HG03342 (cell line): ENCODE data around the gene FOXL3.

Source experiments
- ATAC-seq: cut with Tn5 transposase; IDR thresholded peaks from one replicate; pipeline ENCODE4 v1.9.1; 2021; ENCODE audit warnings: mild to moderate bottlenecking, moderate library complexity; ENCODE audit not compliant: unreplicated experiment

Gene FOXL3

DNA sequence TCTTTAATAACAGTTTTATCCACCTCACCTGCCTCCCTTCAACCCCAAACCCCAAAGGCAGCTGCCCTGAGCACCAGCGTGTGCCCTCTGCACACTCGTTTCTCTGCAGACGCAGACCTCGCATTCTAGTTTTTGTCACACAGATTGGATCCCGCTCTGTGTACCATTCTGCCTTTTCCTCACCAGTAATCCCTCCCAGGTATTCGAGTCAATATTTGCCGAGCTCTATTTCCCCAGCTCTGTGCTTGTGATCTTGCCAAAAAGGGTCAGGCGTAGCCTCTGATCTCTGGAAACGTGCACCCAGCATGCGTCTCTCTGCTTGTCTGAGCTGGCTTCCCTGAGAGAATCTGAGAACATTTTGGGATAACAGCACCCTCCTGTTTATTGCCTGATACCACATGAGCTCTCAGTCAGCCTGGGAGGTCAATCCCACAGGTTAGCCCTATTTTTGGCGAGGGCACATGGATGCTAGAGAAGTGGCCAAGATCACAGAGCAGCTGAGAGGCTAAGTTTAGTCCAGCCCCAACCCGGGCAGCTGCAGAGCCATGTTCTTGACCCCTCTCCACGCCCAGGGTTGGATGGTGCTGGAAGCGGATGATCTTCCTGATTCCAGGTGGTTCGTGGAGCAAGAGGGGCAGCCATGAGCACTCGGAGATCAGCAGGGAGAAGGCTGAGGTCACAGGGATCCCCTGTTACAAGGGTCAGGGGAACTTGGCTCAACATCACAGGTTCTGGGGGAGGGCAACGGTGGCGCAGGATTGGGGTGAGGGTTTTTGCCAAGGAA lies 29.1 kb downstream of the FOXL3 start:
- no peak for ATAC-seq

DNA sequence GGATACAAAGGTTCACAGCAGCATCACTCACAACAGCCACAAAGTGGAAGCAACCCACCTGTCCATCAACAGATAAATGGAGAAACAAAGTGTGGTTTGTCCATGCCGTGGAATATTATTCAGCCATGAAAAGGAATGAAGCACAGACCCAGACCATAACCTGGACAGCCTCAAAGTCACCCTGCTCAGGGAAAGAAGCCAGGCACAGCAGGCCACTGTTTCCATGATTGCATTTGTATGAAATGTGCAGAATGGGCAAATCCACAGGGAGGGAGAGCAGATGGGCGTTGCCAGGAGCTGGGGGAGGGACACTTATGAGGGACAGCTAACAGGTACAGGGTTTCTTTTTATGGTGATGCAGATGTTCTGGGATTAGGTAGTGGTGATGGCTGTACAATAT lies 30.3 kb downstream of the FOXL3 start:
- ATAC-seq = no peak

DNA sequence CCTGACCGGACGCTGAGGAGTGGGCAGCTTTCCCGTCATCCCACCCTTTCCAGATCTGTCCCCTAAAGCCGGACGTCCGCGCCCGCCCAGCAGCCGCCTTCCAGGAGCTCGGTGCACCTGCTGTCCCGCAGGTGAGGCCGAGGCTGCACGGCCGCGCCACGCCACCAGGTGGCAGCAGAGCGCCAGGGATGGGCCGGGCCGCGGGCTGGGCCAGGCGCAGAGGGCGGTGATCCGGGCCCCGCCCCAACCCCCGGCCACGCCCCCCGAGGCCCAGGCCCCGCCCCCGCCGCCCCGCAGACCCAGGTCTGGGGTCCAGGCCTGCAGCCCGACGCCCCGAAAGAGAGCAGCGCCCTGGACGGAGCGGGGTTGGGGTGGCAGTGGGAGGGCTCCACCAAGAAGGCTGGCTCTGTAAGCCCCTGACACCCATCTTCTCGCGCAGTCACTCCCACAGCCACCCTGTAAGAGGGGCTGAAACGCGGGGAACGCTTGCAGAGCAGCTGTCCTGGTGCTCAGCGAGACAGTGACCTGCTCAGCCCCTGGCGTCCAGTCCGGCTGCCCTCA lies 32.2 kb downstream of the FOXL3 start:
- ATAC-seq = no peak

DNA sequence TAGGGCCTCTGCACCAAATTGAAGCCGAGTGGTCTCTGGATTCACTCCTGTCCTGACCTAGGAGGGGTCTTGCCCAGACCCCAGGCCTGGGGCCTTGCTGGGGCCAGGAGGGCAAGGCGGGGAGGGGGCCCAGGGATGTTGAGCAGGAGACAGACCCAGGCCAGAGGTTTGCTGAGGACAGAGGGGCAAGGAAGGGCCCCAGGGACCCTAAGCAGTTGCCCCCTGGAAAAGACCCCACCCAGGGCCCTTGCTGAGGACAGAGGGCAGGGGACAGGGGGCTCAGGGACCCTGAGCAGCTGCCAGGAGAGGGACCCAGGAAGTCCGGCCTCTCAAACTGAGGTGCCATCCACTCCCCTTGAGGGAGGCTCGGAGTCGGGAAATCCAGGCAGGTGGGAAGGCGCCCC lies 32.7 kb downstream of the FOXL3 start:
- ATAC-seq = no peak

DNA sequence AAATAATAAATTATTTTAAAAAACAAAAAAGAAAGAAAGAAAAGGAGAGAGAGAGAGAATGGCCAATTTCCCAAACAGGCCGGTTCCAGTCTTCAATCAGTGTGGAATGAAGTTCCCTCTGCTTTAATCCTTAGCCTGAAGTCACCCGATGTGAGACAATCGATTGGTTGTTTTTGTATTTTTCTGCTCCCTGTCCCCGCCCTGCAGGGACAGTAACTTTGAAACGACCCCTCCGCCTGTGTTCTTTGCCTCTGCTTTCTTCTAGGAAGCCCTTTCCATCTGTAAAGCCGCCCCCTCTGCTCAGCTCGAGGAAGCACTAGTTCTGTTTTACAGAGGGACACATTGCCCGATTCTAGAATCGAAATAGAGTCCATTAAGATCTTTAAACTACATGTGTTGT lies 33.4 kb downstream of the FOXL3 start:
- ATAC-seq = no peak

DNA sequence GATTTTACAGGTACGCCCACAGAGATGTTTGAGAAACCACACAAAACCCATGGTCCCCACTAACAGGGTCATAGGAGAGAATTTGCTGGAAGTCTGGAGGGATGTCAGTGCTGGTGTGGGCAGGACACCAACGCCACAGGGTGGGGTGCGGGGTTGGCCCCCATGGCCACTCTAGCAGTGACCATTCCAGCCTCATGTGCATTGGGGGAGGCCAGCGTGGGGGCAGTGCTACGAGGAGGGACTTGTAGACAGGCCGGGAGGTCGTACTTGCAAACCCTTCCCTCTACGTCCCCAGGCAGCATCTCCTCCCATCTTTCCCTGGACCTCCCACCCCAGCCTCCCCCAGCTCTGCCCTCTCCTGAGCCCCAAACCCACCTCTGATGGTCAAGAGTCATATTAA lies 34.0 kb downstream of the FOXL3 start:
- ATAC-seq = no peak

DNA sequence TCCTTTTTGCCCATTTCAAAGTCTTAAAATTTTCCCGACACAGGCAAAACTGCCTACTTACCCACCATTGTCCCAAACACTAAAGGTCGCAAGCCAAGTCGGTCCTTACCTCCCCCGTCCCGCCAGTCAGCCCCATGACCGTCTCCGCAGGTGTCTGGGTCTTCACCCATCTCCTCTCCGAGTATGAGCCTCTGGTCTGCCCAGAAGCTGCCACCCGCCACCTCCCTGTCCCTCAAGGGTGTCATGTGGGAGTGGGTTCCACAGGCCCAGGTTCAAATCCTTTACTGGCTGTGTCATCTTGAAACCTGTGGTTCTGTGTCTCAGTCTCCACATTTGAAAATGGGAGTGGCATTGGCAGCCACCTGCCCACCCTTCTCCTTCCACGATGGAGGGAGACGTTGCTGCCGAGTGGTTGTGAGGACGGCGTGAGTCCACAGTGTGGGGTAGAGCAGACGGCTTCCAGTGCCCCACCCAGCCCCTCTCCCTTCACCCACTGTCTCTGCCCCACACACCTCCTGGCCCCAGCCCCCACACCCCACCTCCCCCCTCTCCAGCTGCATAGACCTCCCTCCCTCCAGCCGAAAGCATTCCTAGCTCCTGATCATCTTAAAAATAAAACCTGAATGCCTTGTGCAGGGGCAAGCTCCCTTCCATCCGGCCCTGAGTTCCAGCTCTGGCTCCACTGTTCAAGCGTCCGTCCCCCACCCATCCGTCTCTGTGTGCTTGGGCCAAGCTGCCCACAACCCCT lies 35.3 kb downstream of the FOXL3 start:
- ATAC-seq = no peak

DNA sequence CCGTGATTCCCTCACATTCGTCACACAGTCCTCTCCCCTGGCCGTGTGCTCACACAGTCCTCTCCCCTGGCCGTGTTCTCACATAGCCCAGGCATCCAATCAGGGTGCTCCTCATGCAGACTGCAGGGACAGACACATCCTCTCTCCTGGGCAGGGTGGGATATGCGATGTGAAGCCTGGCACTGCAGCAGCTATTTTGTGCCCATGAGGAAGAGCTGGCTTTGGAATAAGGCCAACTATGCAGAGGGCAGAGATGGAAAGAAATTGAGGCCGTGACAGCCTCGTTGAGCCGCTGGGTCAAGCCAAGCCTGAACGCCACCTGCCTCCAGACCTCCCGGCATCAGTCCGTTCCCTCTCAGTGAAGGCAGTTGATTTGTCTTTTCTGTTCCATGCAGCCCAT lies 35.8 kb downstream of the FOXL3 start:
- no peak for ATAC-seq

DNA sequence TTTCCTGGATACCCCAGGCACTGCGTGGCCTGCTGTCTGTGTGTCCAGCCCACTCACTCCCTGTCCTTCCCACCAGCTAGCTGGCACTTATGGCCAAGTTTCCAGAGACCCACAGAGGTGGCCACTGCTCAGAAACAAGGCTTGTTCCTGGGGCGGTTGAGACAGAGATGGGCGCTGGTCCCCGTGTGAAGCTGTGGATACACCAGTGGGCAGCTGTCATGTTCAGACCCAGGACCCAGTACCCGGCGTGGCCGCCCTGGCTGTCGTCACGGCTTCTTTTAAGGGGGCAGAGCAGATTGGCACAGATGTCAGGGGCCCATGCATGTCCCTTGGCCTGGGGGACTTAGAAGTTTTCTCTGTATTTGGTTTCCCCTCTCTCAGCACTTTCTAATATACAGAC lies 36.3 kb downstream of the FOXL3 start:
- ATAC-seq = no peak

DNA sequence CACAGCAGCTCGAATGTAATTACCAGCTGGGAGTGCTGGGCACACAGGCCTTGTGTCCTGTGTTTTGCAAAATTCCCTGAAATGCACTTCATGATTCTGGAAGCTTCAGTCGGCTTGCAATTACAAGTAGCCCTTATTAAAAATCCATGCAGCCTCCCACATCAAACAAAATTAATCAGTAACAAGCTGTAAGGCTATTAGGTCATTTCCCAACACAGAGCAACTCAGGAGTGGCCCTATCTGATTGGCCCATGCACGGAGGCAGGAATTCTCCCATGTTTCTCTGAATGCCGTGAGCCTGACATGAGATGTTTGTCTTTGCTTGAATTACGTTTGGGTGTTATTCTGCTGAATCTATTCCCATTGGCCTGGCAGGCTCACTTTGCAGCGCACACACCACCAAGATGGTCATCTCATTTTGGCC lies 36.9 kb downstream of the FOXL3 start:
- no peak for ATAC-seq

DNA sequence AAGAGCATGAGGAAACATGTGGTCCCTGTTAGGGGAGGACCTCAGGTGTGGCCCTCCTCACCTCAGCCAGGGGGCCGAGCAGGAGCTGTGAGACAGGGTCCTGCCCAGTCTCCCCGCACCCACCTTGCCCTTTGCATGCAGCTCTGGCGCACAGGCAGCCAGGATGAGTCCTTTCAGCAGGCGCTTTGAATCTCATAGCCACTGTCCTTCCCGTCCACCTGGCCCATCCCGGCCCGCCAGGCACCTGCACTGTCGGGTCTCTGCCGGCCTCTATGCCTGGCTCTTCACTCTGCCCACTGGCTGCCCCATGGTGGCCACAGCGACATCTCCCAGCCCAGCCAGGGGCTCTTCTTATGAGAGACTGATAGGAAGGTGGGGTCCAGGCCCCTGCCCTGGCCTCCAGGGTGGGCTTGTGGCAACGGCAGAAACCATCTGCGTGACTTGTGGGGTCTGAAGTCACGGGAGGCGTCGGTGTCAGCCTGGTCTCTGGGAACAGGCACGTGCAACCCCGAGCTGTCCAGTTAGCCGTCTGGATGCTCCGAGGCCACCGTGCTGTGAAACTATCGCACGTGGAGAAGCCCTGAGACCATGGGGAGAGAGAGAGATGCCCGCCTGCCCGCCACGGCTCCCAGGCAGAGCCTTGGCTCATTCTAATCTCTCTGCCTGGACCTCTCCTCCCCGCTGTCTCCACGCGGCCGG lies 37.4 kb downstream of the FOXL3 start:
- ATAC-seq = no peak

DNA sequence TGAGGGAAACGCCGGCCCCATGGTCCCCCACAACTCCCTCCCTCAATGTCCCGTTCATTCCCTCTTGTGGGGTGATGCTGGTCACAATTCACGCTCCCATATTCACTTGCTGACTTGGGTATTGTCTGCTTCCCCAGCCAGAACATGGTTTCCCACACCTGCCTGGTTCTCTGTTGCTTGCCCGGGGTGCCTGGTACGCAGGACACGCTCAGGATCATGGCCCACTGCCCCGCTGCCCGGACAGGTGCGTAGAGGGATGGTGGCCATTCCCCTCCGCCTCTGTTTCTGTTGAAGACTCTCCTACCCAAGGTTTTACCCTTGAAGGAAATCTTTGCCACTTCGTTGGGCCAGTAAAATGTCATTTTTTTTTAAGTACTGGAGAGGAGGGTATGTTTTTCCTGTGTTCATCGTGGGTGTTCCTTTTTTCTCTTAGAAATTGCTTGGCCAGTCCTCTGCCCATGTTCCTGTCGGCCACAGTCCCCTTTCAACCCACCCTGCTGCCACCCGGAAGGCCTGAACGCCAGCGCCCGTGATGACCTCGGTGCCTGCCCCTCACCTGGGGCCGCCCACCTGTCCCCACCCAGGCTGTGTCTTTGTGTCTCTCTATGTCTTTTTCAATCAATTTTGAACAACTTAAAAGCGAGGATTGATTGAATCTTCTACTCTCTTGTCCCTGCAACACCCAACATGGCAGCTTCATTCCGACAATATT lies 38.2 kb downstream of the FOXL3 start:
- no peak for ATAC-seq

DNA sequence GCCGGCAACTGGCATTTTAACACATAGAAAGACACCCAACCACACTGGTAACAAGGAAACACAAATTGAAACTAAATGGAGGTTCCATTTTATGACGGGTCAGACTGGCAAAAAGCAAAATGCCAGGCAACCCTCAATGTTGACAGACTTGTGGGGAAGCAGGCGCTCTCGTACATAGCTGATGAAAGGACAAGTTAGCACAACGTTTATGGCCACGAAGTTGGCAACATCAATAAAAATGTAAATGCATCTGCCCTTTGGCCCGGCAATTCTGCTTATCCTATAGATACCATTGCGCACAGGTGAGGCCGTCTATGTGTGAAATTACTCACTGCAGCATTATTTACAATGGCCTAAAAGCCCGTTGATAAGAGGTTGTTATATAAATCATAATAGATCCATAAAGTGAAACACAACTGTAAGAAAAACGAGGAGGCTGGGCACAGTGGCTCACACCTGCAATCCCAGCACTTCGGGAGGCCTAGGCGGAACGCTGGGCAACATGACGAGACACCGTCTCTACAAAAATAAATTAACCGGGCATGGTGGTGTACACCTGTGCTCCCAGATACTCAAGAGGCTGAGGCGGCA lies 39.8 kb downstream of the FOXL3 start:
- no peak for ATAC-seq

DNA sequence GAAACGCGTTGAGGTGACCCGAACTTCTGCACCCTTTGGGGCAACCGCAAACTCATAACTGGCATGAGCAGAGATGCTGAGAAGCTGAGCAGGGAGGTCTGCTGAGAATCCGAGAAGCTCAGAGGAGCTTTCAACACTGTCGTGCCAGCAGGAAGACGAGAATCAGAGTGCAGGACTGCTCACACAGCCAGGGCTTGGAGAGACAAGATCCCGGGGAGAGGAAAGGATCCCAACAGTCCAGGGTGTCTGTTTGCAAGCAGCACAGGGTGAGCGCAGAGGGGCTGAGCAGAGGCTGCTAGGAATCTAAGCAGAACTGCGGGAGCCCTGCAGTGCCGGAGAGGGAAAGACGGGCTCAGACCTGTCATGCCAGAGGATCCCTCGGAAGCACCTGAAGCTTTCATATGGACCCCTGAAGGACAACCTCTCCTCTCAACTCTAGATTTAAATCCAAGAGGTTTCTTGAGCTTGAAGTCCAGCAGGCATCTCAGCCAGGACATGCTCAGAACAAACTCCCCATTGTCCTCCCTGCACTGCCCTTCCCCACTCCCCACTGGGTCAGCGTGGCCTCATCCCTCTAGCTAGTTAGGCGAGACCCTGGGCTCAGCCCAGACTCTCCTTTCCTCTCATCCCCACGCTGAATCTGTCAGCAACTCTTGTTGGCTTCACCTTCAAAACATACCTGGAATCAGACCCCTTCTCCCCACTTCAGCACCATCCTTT lies 40.7 kb downstream of the FOXL3 start:
- no peak for ATAC-seq

DNA sequence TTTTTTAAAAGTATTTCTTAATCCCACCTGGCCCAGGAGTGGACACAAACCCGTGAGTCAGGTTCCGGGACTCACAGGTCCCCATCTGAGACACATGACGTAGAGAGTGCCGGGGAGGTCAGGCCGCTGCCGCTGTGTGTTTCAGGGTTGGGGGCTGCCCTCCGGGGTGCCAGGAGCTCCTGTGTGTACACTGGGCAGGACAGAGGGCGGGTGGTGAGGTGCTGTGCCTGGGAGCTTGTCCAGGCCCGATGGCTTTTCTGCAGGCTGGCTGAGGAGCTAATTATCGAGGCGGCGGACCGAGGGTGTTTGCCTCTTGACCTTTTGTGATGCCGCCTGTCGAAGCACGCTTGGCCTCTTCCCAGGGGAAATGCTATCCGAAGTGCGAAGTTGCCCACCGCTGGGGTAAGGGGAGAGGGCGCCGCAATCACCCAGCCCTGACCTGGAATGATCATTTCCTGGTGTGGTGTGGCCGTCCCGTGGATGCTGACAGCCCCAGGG lies 42.1 kb downstream of the FOXL3 start:
- no peak for ATAC-seq

DNA sequence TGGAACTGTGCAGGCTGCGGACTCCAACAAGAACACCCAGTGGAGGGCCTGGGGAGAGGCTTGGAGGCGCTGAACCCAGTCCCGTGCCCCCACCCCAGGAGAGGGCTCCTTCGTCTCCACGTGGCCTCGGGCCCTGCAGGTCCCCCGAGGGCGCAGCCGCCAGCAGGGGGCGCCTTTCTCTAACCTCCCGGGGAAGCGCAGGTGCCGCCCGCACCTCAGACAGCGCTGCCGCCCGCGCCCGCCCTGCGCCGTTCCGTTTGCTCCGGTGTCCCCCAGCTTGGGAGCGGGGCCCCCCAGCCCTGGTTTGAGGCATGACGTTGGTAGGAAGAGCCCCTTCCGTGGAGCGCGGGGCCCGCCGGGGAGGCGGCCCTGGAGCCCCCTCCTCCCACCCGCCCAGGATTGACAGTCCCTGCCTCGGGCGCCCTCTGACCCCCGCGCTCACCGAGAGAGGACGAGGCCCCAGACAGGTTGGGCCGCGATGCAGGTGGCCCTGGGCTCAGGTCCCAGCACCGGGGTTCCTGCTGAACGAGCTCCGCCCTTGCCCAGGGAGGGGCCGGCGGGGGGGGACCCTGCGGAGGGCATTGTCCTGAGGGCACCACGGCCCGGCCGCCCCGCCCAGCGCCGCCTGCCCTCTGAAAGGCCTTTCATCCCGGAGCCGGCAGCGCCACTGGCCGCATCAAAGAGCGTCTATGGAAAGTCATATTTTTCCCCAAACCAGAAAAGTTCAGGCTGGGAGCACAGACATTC lies 42.8 kb downstream of the FOXL3 start:
- no peak for ATAC-seq

DNA sequence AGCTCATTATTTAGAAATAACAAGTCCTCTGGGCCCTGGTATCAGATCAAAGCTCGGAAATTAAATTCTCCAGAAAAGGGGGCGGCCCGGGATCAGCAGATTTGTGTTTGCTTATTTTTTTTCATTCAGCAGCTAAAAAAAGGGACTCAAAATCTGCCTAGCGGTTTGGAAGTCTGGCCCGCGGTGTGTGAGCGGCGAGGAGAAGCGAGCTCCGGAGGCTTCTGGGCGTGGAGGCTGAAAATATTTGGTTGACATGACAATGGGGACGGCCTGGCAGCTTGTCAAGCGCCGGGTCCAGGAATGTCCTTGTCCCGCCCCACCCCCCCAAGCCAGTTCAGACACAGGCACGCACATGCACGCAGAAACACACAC lies 43.4 kb downstream of the FOXL3 start:
- ATAC-seq = no peak

DNA sequence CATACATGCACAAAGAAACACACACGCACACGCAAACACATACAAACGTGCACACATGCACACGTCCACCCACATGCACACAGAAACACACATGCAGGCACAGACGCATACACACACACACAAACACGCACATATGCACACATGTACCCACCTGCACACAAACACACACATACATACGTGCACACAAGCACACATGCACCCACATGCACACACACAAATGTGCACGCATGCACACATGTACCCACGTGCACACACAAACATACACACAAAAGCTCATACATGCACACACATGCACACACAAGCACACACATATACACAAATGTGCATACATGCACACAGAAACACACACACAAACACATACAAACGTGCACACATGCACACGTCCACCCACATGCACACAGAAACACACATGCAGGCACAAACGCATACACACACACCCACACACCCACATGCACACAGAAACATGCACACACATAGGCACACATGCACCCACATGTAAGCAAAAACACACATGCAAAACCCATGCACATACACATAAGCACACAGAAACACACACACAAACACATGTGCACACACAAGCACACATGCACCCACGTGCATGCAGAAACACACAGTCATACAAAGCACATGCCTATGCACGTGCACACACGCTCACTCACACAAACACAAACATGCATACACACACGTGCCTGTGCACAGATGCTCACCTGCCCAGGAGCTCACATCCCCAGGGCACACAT lies 44.8 kb downstream of the FOXL3 start:
- no peak for ATAC-seq
